GM19463 (cell line): Measurements from ENCODE around the gene ZNF714.

Source experiments
- ATAC-seq: cut with Tn5 transposase; IDR thresholded peaks from one replicate; pipeline ENCODE4 v1.9.1; 2021; ENCODE audit warnings: mild to moderate bottlenecking, moderate library complexity; ENCODE audit not compliant: unreplicated experiment

ZNF714 gene

DNA sequence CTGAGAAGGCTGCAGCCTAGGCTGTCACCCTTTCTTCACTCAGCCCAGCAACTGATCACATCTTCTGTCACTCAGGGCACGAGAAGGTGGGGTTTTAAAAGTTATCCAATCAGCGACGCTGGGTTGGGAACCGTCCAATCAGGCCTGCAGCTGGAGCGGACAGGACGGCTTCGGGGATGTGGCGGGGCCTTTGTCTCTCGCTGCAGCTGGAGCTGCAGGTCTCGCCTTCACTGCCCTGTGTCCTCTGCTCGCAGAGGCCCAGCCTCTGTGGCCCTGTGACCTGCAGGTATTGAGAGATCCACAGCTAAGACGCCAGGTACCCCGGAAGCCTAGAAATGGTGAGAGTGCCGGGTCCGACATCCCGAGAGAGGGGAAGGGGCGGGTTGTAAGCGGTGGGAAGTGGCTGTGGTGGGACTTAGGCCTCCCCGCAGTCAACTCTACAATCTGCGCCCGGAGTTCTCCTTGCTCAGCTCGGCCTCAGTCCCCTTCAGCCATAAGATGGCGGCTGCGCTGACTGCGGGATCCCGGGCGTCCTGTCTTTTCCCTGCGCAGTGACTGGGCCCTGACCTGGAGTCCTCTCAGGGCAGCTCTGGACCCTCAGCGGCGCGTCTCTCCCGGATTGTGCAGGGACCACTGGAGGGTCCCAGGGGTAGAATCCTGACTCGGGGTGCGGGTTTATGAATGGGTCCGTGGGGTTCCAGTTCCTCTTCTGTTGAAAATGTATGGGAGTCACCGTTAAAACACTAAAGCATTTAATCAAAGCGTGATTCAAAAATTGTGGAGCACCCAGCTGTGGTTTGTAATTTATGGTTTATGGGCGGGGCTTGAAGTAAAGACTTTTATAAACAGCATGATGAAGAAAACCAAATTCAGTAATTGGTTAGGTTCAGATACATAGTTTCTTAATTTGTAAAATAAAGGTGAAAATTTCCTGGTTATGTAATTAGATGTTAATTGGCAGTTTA, at the start of gene ZNF714:
TSS of gene ZNF714 (plus strand) at position 193 of the 965 bp plus-strand sequence. CDS start 16,066 bp downstream, outside the sequence.
- peak; percentile 97 for ATAC-seq

DNA sequence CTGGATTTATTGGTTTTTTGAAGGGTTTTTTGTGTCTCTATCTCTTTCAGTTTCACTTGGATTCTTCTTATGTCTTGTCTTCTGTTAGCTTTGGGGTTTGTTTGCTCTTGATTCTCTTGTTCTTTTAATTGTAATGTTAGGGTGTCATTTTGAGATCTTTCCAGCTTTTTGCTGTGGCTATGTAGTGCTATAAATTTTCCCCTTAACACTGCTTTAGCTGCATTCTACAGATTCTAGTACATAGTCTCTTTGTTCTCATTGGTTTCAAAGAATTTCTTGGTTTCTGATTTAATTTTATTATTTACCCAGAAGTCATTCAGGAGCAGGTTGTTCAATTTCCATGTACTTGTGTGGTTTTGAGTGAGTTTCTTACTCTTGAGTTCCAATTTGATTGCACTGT, 37.0 kb upstream of the ZNF714 start:
- ATAC-seq, result no peak

DNA sequence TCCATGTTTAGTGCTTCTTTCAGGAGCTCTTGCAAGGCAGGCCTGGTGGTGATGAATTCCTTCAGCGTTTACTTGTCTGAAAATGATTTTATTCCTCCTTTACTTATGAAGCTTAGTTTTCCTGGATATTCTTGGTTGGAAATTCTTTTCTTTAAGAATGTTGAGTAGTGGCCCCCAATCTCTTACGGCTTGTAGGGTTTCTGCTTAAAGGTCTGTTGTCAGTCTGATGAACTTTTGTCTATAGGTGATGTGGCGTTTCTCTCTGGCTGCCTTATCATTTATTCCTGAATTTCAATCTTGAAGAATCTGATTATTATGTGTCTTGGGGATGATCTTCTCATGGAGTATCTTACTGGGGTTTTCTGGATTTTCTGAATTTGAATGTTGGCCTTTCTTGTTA, 35.5 kb upstream of the ZNF714 start:
- no peak for ATAC-seq

DNA sequence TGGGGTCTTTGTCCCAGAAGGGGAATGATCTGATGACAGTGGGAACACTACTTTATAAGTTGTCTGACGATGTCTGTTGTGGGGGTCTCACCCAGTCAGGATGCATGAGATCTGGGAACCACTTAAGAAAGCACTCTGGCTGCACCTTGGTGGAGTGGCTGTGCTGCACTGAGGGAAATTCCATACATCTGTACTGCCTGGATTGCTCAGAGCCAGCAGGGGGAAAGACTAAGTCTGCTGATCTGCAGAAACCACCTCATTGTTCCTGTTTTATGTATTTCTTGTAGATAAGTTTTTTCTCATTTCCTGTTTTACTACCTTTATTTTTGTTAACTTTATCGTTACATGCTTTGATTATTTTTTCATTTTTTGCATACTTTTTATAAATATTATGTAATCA, 34.3 kb upstream of the ZNF714 start:
- ATAC-seq, result no peak

DNA sequence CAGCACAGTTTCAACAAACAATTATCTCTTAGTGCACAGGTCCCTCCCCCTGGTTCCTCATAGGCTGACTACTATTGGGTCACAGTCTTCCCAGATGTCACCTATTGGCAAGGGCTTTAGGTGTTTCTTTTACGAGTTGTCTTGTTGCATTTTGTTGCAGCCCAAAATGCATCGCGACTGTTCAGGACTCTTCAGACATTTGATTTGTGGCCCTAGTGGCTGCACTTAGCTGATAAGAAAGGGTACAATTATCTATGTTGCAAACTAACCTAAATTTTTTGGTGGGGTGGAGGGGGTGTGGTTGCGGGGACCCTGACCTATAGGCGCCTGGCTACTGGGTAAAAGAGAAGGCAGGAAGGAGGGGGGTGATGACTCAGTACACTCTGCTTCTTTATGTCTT, 29.1 kb upstream of the ZNF714 start:
- no peak for ATAC-seq

DNA sequence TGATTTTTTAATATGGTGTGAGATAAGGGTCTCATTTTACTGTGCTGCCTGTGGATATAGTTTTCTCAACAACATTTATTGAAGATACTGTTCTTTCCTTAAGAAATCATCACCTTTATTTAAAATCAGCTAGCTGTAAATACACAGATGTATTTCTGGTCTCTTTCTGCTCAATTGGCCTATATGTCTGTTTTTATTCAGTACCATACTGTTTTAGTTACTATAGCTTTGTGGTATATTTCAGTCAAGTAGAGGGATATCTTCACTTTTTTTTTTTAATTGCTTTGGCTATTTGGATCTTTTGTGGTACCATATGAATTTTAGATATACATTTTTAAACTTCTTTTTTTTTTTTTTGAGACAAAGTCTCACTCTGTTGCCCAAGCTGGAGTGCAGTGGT, 16.7 kb upstream of the ZNF714 start:
- no peak for ATAC-seq

DNA sequence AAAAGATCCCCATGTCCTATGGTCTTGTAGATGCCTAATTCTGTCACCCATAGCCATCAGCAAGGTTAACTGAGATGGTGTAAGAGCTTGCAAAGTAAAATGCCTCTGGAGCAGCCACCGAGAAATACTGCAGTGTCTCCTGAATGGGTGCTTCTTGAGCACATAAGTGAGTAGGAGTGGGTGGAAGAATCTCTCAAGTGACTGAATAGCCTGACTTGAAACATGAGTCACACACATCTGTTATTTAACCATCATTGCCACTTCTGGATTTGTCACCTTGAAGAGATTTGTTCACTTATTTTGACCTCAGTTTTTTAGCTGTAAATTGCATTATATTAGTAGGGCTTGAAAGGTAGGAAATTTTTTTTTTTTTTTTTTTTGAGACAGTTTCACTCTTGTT, 2.3 kb downstream of the ZNF714 start:
- ATAC-seq, result no peak

DNA sequence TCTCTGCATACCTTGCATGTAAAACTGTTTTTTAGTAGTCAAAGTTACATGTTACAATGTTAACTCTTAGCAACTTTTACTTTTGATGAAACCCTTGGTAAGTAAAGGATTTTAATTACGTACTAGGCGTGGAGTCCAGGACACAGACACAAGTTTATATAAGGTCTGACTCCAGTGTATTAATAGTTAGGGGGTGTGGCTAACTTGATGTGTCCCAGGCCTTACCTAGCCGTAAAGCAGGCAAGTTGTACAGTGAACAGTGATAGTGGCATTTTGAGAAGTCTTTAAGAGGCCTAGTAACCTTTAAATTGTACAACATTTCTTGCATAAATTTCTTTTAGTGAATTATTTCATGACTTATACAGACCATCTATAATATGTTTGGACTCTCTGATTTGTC, 5.9 kb downstream of the ZNF714 start:
- no peak for ATAC-seq

DNA sequence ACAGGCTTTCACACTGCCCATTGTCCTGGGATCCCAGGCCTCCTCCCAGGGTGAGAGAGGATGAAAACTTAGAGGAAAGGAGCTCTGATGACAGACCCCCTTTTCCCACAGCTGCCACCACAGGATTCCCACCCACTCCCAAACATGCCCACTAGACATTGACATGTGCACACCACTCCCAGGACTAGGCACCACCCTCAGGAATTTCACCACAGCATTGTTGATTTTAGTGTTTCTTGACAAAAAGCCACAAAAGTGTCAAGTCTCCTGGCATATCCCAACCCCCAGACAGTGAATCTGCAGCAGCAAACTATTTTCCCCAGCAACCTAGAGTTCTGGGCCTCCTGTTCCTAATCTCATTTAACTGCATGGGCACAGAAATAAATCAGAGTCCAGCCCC, 10.1 kb downstream of the ZNF714 start:
- no peak for ATAC-seq

DNA sequence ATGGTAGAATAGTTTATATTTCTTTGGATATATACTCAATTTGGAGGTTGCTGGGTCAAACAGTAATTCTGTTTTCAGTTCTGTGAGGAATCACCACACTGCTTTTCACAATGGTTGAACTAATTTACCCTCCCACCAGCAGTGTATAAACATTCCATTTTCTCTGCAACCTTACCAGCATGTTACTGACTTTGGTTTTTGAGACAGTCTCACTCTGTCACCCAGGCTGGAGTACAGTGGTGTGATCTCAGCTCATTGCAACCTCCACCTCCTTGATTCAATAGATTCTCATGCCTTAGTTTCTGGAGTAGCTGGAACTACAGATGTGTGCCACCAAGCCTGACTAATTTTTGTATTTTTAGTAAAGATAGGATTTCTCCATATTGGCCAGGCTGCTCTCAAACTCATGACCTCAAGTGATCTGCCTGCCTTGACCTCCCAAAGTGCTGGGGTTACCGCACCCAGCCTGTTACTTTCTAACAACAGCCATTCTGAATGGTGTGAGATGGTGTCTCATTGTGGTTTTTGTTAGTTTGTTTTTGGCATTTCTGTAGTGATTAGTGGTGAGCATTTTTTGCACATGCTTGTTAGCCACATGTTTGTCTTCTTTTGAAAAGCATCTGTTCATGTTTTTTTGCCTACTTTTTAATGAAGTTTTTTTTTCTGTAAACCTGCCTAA, 12.5 kb downstream of the ZNF714 start:
- ATAC-seq, result no peak

DNA sequence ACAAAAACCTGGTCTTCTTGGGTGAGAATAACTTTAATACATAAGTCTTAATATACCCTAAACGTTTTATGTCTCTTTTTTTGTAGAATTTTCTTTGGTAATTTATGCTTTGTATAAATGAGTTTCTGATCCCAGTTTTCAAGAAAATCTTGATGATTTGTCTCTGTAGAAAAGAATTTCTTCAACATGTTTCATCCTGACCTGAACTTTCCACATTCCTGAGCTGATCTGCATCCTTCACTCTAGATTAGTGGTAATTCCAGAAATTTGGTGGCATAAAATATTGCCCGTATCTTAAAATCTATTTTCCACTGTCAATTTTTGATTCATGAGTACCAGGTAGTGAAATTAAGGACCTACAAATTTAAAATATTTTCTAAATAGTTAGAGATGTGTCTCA, 16.3 kb downstream of the ZNF714 start:
- no peak for ATAC-seq

DNA sequence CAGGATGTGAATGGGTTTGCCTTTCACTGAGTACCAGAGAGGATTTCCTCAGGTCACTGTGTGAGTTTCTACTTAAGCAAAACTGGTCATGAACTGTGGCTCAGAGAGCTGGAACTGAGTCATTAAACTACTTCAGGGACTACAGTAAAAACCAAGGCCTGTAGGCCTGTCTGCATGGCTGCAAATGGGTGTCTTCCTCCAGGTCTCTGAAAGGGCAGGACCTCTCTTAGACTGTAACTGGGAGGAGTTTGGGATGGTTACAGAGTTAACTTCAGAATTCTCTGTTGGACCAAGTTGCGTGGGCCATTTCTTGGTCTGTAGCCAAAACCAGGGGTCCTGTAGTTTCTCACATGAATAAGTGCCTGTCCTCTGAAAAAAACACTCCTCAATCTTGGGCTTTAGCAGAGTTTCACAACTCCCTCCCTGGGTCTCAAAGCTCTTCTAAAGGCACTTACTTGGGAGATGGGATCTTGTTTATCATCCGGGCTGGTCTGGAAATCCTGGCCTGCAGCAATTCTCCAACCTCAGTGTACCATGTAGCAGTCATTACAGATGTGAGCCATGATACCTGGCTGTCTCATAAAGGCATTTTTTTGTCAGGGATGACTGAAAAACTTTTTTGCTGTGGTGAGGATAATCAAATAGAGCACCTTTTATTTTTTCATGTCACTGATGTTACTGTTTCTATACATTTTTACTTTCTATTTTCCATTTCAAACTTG, 19.7 kb downstream of the ZNF714 start:
- ATAC-seq, result no peak

DNA sequence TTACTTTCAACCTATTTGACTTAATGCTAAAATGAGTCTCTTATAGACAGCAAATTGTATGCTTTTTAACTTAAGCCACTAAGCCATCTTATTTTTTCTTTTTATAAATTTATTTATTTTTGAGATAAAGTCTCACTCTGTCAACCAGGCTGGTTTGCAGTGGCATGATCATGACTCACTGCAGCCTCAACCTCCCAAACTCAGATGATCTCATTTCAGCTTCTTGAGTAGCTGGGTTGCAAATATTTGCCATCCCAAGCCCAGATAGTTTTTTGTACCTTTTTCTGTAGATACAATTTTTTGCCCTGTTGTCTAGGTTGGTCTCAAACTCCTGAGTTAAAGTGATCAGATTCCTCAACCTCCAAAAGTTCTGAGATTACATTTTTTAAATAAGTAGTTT, 27.1 kb downstream of the ZNF714 start:
- ATAC-seq, result no peak

DNA sequence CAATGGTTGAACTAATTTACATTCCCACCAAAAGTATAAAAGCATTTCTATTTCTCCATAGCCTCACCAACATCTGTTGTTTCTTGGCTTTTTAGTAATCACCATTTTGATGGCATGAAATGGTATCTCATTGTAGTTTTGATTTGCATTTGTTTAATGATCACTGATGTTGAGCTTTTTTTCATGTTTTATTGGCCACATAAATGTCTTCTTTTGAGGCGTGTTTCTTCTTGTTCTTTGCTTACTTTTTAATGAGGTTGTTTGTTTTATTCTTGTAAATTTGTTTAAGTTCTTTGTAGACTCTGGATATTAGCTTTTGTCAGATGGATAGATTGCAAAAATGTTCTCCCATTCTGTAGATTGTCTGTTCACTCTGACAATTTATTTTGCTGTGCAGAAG, 28.2 kb downstream of the ZNF714 start:
- no peak for ATAC-seq

DNA sequence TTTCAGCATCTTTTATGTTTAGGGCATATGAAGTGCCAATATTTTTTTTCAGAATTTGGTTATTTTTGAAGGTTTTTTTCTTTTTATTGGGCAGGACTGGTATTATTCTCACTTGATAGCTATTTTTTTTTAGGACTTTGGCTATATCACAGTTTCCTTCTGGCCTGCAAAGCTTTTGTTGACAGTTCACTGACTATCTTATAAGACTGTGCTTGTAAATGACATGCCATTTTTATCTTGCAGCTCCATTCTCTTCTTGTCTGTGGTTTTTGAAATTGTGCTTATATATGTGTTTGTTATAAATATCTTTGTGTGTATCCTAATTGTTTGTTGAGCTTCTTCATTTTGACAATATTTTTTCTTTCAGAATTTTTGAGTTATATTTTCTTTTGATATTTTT, 33.4 kb downstream of the ZNF714 start:
- ATAC-seq, result no peak

DNA sequence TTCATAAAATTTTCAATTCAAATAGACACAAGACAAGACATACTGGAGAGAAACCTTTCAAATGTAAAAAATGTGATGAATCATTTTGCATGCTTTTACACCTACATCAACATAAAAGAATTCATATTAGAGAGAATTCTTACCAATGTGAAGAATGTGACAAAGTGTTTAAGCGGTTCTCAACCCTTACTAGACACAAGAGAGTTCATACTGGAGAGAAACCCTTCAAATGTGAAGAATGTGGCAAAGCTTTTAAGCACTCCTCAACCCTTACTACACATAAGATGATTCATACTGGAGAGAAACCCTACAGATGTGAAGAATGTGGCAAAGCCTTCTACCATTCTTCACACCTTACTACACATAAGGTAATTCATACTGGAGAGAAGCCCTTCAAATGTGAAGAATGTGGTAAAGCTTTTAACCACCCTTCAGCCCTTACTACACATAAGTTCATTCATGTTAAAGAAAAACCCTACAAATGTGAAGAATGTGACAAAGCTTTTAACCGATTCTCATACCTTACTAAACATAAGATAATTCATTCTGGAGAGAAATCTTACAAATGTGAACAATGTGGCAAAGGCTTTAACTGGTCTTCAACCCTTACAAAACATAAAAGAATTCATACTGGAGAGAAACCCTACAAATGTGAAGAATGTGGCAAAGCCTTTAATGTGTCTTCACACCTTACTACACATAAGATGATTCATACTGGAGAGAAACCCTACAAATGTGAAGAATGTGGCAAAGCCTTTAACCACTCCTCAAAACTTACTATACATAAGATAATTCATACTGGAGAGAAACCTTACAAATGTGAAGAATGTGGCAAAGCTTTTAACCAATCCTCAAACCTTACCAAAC, 35.3 kb downstream of the ZNF714 start:
- ATAC-seq, result no peak

DNA sequence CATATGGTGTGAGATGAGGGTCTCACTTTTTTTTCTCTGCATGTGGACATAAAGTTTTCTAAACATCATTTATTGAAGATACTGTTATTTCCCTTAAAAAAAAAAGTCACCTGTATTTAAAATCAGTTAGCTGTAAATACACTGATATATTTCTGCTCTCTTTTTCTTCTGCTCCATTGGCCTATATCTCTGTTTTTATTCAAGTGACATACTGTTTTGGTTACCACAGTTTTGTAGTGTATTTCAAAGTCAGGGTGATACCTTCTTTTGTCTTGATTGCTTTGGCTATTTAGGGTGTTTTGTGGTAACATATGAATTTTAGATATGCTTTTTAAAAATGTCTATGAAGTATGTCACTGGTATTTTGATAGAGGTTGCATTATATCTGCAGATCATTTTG, 44.1 kb downstream of the ZNF714 start:
- no peak for ATAC-seq

DNA sequence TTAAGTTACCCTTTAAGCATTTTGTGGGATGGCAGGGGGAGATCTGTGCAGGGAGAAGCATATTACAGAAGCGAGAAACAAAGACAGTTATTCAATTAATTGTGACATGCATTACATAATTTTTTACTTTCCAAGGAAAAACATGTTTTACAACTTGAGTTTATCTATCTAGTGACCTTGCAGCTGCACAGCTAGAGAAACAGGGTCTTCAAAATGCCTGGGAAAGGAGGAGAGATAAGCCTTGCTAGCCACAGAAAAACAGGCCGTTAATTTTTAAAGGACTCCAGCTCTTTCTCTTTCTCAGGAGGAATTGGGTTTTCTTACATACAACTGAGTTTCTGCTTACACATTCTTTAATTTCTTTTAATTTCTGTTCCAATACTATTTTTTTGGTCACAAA, 45.0 kb downstream of the ZNF714 start:
- ATAC-seq, result no peak

DNA sequence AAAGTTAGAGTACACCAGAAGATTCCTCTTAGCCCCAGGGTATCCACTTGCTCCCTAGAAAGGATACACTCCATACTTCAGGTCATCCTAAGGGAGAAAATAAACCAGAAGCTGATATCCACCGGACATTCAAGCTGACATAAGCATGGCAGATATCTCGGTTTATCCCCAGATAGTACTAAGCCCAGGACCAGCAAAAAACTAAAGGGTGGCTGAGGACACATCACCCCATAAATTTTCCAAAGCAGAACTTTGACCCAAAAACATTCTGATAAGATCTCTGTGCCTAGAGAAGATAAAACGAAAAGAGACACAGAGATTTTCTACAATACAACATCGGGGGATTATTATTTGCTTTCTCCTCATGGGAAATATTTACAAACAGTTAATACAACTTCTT, 45.9 kb downstream of the ZNF714 start:
- ATAC-seq, result no peak

DNA sequence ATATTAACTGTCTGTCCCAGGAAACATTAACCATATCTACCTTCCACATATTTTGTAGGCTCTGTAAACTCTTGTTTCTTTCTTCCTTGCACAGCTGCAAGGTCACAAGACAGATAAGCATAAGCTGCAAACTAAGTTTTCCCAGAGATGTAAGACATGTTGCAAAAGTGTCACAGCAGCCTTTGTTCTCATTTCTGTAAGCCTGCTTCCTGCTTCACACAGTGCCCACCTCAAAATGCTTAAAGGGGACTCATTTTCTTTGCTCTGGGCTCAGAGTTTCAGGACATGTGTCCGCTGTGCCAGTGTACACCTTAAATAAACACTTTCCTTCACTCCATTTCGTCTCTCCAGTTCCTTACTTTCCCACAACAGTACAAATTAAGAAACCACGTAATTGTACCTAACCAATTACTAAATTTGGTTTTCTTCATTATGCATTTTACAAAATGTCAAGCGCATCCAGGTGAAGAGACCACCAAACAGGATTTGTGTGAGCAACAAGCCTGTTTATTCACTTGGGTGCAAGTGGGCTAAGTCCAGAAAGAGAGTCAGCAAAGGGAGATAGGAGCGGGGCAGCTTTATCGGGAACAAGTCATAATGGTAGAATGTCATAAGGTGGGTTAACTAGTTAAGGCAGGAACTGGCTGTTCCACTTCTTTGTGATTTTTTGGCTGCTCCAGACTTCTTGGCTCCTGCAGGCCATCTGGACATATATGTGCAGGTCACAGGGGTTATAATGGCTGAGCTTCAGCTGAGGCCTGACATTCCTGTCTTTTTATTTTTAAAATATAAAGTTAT, 47.1 kb downstream of the ZNF714 start:
- ATAC-seq, result no peak
